ENCODE measurements around the gene ZNF710. TPM values are rescaled to one million over a fixed set of nuclear protein-coding genes. Genes with fewer than 3 reads are reported as not detected.
A peak's percentile ranks its signal among the peaks of the same experiment; 100 is the strongest.

ZNF710 gene
- total RNA-seq, 1 experiment from 2014 or later, result 40.7 TPM

GRCh38 chr15:89964232-89964954 is 36.7 kb upstream of the ZNF710 start:
- no peak overlapping the region for H4K8ac ChIP-seq (replicated peaks; ENCODE audit: insufficient read length, low read depth, low read length)
- no peak overlapping the region for H2AFZ ChIP-seq (ENCODE audit: low read length)
- no peak overlapping the region for H3K4ac ChIP-seq (ENCODE audit: low read depth, low read length)
- H3K18ac ChIP-seq (ENCODE audit: insufficient read length, low read depth, low read length), result no peak overlapping the region
- H3T11ph ChIP-seq (ENCODE audit: low read length), result no peak overlapping the region
- H3K23me2 ChIP-seq (ENCODE audit: insufficient read length, low read depth, low read length, poor library complexity, severe bottlenecking), result no peaks in the 10 kb centered on the region
- H3K4me2 ChIP-seq (ENCODE audit: insufficient read depth, insufficient read length, low read length), result no peak overlapping the region
- H3K14ac ChIP-seq (ENCODE audit: insufficient read depth, low read length), result no peak overlapping the region
- no peaks in the 10 kb centered on the region for H3K9me3 ChIP-seq (ENCODE audit: control insufficient read depth, low read depth, low read length)
- Mint-ChIP-seq H3K4me1 (no peaks in the 10 kb centered on the region), H3K27me3 (ENCODE audit: low read depth) (no peaks in the 10 kb centered on the region; the same call in 1 of the 2 replicates), H3K9me3 (no peaks in the 10 kb centered on the region), H3K27ac (peak overlapping the region in 1 of 3 experiments; percentile 28; a peak in 1 of 7 replicates), H3K4me3 (no peak overlapping the region), H3K36me3 (ENCODE audit: insufficient read depth in 1 of 3, low read depth in 3 of 3) (no peaks in the 10 kb centered on the region)
- no peak overlapping the region for H3K9ac ChIP-seq (ENCODE audit: extremely low read depth, insufficient read length, low read length)
- H2BK5ac ChIP-seq (ENCODE audit: insufficient read length, low read length), result no peak overlapping the region
- H3K27ac ChIP-seq (ENCODE audit: insufficient read length, low read depth, low read length), result no peak overlapping the region
- H2BK12ac ChIP-seq (ENCODE audit: insufficient read length, low read depth, low read length), result no peak overlapping the region
- H4K5ac ChIP-seq (ENCODE audit: insufficient read length, low read depth, low read length), result no peak overlapping the region
- H3K23ac ChIP-seq (ENCODE audit: insufficient read length, low read depth, low read length), result no peak overlapping the region
- no peak overlapping the region for H3K56ac ChIP-seq (ENCODE audit: insufficient read length, low read depth, low read length)
- WGBS (ENCODE audit: extremely low coverage, insufficient read length, low lambda C conversion rate), result no CpG with 5 or more reads among the region's 3 CpGs
- H3K79me1 ChIP-seq (ENCODE audit: insufficient read depth, low read depth, low read length, poor library complexity, severe bottlenecking), result no peaks in the 10 kb centered on the region
- no peak overlapping the region for H2BK15ac ChIP-seq (ENCODE audit: low read depth, low read length)
- H4K20me1 ChIP-seq (ENCODE audit: control insufficient read depth, insufficient read depth, insufficient read length), result no peaks in the 10 kb centered on the region
- H2BK120ac ChIP-seq (ENCODE audit: low read depth, low read length, poor library complexity, severe bottlenecking), result no peak overlapping the region
- H3K79me2 ChIP-seq (ENCODE audit: insufficient read depth, low read length), result no peaks in the 10 kb centered on the region
- no peak for TF ChIP-seq CTCF (conservative IDR thresholded peaks at IDR 0.05)
- H3K4me1 ChIP-seq (ENCODE audit: insufficient read depth, low read length), result no peaks in the 10 kb centered on the region
- no peak for DNase-seq
- no peaks in the 10 kb centered on the region for H3K27me3 ChIP-seq (ENCODE audit: insufficient read depth, low read length)
- H2AK5ac ChIP-seq (ENCODE audit: insufficient read length, low read length), result no peak overlapping the region
- H4K91ac ChIP-seq (ENCODE audit: insufficient read length, low read depth, low read length), result no peak overlapping the region
- H2BK20ac ChIP-seq (ENCODE audit: low read depth, low read length, poor library complexity, severe bottlenecking), result no peak overlapping the region
